ENCODE results near the gene HDAC4. TPM values are rescaled to one million over a fixed set of nuclear protein-coding genes. Genes with fewer than 3 reads are reported as not detected.

Gene HDAC4
- total and polyA plus RNA-seq, 4 donors: 2.9 to 37.2 (median 4.4) TPM

DNA sequence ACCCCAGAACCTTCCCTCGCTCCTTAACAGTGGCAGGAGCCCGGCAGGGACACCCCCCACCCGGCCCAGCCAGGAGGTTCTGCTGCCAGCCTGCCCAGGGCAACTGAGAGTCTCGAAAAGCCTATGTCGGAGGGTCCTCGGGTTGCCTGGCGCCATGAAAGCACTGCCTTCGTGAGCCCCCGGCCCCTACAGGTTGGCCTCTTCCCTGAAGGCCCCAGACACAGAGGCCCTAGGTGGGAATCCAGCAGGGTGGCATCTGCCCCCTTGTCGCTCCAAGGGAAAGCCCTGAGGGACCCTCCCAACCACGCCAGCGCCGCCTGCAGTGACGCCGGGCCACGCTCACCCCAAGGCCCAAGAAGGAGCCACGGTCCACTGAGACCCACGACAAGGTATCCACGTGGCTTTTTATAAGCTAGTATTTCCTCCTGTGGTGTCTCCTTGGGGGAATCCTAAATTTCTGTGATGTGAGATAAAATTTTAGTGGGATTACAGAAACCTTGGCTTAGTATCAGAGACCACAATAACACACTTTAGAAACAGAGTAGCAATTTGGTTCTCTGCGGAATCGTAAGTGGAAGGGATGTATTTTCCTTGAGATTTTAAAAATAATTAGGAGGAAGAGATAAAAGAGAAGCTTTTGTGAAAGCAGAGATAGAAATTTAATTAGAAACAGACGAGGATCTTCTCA, 138.9 kb downstream of the HDAC4 start (continued):
- TF ChIP-seq YY1 (IDR thresholded peaks at IDR 0.05): no peak

DNA sequence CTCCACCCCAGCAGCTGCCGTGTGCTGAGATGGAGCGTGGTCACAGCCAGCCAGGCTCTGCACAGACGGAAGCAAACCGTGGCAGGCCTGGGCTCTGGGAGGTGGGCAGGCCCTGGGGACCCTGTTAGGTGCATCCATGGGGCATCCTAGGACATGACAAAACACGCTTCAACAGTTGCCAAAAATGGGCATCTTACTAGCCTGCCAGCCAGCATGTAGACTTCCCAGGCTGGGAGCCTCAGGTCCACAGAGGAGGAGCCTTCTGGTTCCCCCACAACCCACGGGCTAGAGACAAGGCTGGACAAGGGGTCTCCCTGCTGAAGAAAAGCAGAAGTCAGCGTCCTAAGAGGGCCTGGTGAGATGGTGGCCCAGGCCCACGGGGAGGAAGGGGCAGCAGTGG, 139.5 kb downstream of the HDAC4 start:
- TF ChIP-seq FOXA1 (IDR thresholded peaks at IDR 0.05) (no peak), NR2F2 (IDR thresholded peaks at IDR 0.05) (no peak), TAF1 (conservative IDR thresholded peaks at IDR 0.05) (no peak)
- H3K36me3 ChIP-seq (ENCODE audit: control insufficient read depth in 4 of 4, insufficient read depth in 3 of 4, low read depth in 1 of 4, low read length in 3 of 4): no peaks in the 10 kb centered on the region
- no peak overlapping the region for H3K9ac ChIP-seq (ENCODE audit: low read depth in 1 of 2, low read length in 2 of 2)
- H3K27me3 ChIP-seq (ENCODE audit: control insufficient read depth in 4 of 4, insufficient read depth in 4 of 4, low read length in 3 of 4): no peaks in the 10 kb centered on the region
- peaks cover 2 to 18% (median 6%) of the 10 kb centered on the region in 4 donors for H3K4me1 ChIP-seq (ENCODE audit: control insufficient read depth in 4 of 4, insufficient read depth in 4 of 4, low read length in 3 of 4)
- H3K27ac ChIP-seq (ENCODE audit: low read depth in 1 of 2, low read length in 2 of 2): no peak overlapping the region
- 97% methylated on average over 8 of the region's 8 CpGs for WGBS
- DNase-seq (ENCODE audit: low spot score): no peak
- no peak overlapping the region for H3K4me3 ChIP-seq (ENCODE audit: low read depth in 1 of 3, low read length in 3 of 3)
- H3K9me3 ChIP-seq (ENCODE audit: control insufficient read depth in 4 of 4, low read length in 3 of 4): peaks cover 0 to 2% (median 0%) of the 10 kb centered on the region in 4 donors

DNA sequence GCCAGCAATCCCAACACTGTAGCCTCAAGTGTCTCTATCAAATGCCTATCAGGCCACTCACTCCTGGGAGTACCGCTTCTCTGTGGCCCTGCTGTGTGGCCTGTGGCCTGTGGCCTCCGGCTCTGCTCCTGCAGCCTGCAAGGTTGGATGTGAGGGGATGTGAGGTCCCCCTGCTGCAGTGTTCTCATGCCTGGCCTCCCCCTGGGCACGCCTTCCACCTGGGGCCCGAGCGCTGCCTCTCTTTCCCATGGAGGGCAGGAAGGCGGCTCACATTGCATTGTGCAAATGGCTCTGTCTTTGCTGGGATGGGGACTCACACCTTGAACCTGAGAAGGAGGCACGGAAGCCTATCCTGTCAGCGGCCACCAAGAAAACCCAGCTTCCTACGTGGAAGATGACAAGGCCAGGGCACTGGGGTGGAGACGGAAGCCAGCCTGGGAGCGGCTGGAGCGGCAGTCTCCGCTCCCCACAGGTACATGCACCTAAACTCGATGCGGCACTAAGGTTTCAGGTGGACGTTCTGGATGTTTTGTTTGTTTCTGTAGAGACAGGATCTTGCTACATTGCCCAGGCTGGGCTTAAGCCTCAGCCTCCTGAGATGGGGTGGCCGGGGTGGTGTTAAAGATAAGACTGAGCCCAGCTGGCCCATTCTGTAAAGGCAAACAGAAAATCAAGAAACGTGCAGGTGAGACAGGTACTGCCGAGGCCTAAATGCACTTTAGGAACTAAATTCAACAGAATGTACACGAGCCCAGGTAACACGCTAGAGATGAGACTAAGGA, 140.1 kb downstream of the HDAC4 start:
- DNase-seq (ENCODE audit: low spot score): no peak
- Histone ChIP-seq H3K4me3 (ENCODE audit: low read depth in 1 of 3, low read length in 3 of 3) (no peak overlapping the region), H3K27ac (ENCODE audit: low read depth in 1 of 2, low read length in 2 of 2) (no peak overlapping the region), H3K4me1 (ENCODE audit: control insufficient read depth in 4 of 4, insufficient read depth in 4 of 4, low read length in 3 of 4) (peaks cover 0 to 13% (median 3%) of the 10 kb centered on the region in 4 donors), H3K36me3 (ENCODE audit: control insufficient read depth in 4 of 4, insufficient read depth in 3 of 4, low read depth in 1 of 4, low read length in 3 of 4) (no peaks in the 10 kb centered on the region), H3K9me3 (ENCODE audit: control insufficient read depth in 4 of 4, low read length in 3 of 4) (peaks cover 0 to 2% (median 0%) of the 10 kb centered on the region in 4 donors), H3K9ac (ENCODE audit: low read depth in 1 of 2, low read length in 2 of 2) (no peak overlapping the region), H3K27me3 (ENCODE audit: control insufficient read depth in 4 of 4, insufficient read depth in 4 of 4, low read length in 3 of 4) (no peaks in the 10 kb centered on the region)
- WGBS: 98% methylated on average over 21 of the region's 21 CpGs
- TF ChIP-seq, protein P1, sequence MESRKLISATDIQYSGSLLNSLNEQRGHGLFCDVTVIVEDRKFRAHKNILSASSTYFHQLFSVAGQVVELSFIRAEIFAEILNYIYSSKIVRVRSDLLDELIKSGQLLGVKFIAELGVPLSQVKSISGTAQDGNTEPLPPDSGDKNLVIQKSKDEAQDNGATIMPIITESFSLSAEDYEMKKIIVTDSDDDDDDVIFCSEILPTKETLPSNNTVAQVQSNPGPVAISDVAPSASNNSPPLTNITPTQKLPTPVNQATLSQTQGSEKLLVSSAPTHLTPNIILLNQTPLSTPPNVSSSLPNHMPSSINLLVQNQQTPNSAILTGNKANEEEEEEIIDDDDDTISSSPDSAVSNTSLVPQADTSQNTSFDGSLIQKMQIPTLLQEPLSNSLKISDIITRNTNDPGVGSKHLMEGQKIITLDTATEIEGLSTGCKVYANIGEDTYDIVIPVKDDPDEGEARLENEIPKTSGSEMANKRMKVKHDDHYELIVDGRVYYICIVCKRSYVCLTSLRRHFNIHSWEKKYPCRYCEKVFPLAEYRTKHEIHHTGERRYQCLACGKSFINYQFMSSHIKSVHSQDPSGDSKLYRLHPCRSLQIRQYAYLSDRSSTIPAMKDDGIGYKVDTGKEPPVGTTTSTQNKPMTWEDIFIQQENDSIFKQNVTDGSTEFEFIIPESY (IDR thresholded peaks at IDR 0.05): no peak
- TF ChIP-seq FOXA1 (IDR thresholded peaks at IDR 0.05) (no peak), YY1 (IDR thresholded peaks at IDR 0.05) (no peak), HNF4A (conservative IDR thresholded peaks at IDR 0.05) (no peak), RXRA (IDR thresholded peaks at IDR 0.05) (no peak), RAD21 (IDR thresholded peaks at IDR 0.05) (no peak), SP1 (IDR thresholded peaks at IDR 0.05) (no peak), GABPA (IDR thresholded peaks at IDR 0.05 in 1 of 2, conservative IDR thresholded peaks at IDR 0.05 in 1 of 2) (no peak), HNF4G (IDR thresholded peaks at IDR 0.05) (no peak), NR2F2 (IDR thresholded peaks at IDR 0.05) (no peak)
- TF ChIP-seq, protein P2, sequence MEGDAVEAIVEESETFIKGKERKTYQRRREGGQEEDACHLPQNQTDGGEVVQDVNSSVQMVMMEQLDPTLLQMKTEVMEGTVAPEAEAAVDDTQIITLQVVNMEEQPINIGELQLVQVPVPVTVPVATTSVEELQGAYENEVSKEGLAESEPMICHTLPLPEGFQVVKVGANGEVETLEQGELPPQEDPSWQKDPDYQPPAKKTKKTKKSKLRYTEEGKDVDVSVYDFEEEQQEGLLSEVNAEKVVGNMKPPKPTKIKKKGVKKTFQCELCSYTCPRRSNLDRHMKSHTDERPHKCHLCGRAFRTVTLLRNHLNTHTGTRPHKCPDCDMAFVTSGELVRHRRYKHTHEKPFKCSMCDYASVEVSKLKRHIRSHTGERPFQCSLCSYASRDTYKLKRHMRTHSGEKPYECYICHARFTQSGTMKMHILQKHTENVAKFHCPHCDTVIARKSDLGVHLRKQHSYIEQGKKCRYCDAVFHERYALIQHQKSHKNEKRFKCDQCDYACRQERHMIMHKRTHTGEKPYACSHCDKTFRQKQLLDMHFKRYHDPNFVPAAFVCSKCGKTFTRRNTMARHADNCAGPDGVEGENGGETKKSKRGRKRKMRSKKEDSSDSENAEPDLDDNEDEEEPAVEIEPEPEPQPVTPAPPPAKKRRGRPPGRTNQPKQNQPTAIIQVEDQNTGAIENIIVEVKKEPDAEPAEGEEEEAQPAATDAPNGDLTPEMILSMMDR (IDR thresholded peaks at IDR 0.05; ENCODE audit: low read depth, low read length, missing input control): no peak
- TF ChIP-seq, protein P3, sequence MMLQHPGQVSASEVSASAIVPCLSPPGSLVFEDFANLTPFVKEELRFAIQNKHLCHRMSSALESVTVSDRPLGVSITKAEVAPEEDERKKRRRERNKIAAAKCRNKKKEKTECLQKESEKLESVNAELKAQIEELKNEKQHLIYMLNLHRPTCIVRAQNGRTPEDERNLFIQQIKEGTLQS (IDR thresholded peaks at IDR 0.05): no peak
